GM10266 (cell line): Measurements from ENCODE around the gene FAM50A.

Source experiments
- DNase-seq: peaks from one replicate; pipeline ENCODE4 v3.0.0; 2012; ENCODE audit errors: extremely low spot score
- CTCF ChIP-seq: IDR thresholded peaks from 2 replicates; pipeline ENCODE4 v1.5.1; 2012; ENCODE audit warnings: mild to moderate bottlenecking, low read depth; ENCODE audit not compliant: control insufficient read depth, insufficient read depth; ENCODE audit errors: missing control alignments

The FAM50A gene

GRCh38 chrX:154430916-154431315, 13.0 kb upstream of the FAM50A start:
- DNase-seq: no peak
- no peak for TF ChIP-seq CTCF

- TF ChIP-seq CTCF: no peak
- no peak for DNase-seq
Measured at GRCh38 chrX:154431341-154431740, 12.6 kb upstream of the FAM50A start.

- no peak for DNase-seq
- TF ChIP-seq CTCF: no peak
Measured at GRCh38 chrX:154432210-154432609, 11.7 kb upstream of the FAM50A start.

GRCh38 chrX:154433605-154434004, 10.3 kb upstream of the FAM50A start:
- TF ChIP-seq CTCF: no peak
- no peak for DNase-seq

GRCh38 chrX:154434394-154435168, 9.4 kb upstream of the FAM50A start:
- no peak for DNase-seq
- TF ChIP-seq CTCF: no peak

- no peak for DNase-seq
- TF ChIP-seq CTCF: no peak
Measured at GRCh38 chrX:154435171-154435733, 8.7 kb upstream of the FAM50A start.

- DNase-seq: peak; percentile 88
- no peak for TF ChIP-seq CTCF
Measured at GRCh38 chrX:154436374-154436982, 7.5 kb upstream of the FAM50A start.
